ENCODE data around the gene C1orf198. TPM values are rescaled to one million over a fixed set of nuclear protein-coding genes. Genes with fewer than 3 reads are reported as not detected.

The C1orf198 gene
- total RNA-seq, 1 donor from 2014 or later = 22.2 TPM

DNA sequence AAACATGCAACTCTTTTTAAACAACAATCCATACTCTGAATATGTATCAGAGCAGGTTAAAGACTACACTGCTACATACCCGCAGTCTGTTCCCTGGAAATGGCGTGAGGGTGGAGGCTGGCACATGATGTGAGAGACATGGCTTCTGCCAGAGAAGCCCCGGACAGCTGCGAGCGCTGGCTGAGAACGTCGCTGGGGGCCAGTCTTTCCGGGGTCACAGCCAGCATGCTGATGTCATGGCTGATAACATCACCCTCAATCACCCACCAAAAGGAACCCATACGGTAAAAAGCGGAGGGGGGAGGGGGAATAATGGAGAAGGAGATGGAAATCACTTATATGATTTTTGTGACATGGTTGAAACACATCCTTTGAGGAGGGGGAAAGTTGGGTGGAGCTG, 29.1 kb downstream of the C1orf198 start:
- Mint-ChIP-seq H3K27me3 (ENCODE audit: unreplicated experiment) (peaks cover 4% of the 10 kb centered on the region), H3K27ac (ENCODE audit: unreplicated experiment) (no peak overlapping the region), H3K4me1 (ENCODE audit: unreplicated experiment) (no peaks in the 10 kb centered on the region), H3K4me3 (ENCODE audit: unreplicated experiment) (no peak overlapping the region), H3K36me3 (ENCODE audit: low read depth, unreplicated experiment) (peaks cover 15% of the 10 kb centered on the region), H3K9me3 (ENCODE audit: unreplicated experiment) (no peaks in the 10 kb centered on the region)
- no peak for DNase-seq (ENCODE audit: low spot score)
- TF ChIP-seq, protein P1, sequence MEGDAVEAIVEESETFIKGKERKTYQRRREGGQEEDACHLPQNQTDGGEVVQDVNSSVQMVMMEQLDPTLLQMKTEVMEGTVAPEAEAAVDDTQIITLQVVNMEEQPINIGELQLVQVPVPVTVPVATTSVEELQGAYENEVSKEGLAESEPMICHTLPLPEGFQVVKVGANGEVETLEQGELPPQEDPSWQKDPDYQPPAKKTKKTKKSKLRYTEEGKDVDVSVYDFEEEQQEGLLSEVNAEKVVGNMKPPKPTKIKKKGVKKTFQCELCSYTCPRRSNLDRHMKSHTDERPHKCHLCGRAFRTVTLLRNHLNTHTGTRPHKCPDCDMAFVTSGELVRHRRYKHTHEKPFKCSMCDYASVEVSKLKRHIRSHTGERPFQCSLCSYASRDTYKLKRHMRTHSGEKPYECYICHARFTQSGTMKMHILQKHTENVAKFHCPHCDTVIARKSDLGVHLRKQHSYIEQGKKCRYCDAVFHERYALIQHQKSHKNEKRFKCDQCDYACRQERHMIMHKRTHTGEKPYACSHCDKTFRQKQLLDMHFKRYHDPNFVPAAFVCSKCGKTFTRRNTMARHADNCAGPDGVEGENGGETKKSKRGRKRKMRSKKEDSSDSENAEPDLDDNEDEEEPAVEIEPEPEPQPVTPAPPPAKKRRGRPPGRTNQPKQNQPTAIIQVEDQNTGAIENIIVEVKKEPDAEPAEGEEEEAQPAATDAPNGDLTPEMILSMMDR (IDR thresholded peaks at IDR 0.05; ENCODE audit: unreplicated experiment) = no peak

DNA sequence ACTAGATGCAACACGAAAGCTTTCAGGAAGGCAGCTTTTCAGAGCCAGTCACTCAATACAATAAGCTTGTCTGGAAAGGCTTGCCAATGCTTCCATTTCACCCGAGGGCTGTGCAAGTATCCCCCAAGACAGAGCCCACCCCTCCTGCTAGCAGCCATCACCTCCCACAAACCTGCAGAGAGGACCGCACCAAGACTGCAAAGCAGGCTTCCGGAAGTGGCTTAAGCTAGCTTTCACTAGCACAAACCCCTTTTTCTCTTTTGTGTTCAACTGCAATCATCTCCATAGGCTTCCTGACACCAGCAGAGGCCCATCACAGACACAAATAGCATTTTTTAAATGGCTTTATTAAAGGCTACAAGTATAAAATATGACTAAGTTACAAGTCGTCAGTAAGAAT, 31.5 kb downstream of the C1orf198 start:
- Mint-ChIP-seq H3K9me3 (ENCODE audit: unreplicated experiment) (no peaks in the 10 kb centered on the region), H3K4me3 (ENCODE audit: unreplicated experiment) (no peak overlapping the region), H3K36me3 (ENCODE audit: low read depth, unreplicated experiment) (peaks cover 8% of the 10 kb centered on the region), H3K4me1 (ENCODE audit: unreplicated experiment) (no peaks in the 10 kb centered on the region), H3K27ac (ENCODE audit: unreplicated experiment) (no peak overlapping the region), H3K27me3 (ENCODE audit: unreplicated experiment) (no peaks in the 10 kb centered on the region)
- TF ChIP-seq, protein P1 (IDR thresholded peaks at IDR 0.05; ENCODE audit: unreplicated experiment) = no peak
- no peak for DNase-seq (ENCODE audit: low spot score)

DNA sequence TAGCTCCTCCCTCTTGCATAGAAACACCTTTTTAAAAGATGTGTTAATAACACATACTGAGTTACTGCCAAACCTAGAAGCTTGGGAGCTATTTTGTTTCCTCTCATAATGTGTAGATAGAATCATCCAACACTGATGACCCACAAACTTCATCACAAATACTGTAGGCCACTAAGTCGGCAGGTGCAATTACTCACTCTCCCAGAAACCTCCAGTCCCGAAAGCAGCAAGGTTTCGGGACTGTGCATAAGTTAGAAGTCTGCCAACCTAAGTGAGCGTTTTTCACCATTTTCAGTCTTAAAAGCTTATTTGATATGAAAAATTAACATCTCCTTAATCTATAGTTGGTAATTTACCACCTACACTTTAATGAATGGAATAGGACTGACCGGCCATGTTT, 32.0 kb downstream of the C1orf198 start:
- TF ChIP-seq, protein P1 (IDR thresholded peaks at IDR 0.05; ENCODE audit: unreplicated experiment) = no peak
- H3K4me1 Mint-ChIP-seq (ENCODE audit: unreplicated experiment) = no peaks in the 10 kb centered on the region

DNA sequence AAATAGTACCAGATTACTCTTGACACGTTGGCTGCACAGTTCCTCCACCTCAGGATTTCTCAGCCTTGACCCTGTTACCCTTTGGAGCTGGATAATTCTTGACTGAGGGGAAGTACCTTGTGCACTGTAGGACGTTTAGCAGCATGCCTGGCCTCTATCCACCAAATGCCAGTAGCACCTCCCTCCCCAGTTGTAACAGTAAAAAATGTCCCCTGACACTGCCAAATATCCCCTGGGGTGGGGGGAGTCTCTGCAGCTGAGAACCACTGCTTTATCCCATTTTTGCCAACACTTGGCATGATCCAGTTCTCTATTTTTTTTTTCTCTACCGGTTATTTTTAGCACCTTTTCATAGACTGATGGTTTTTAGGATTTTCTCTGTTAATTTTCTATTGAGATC, 34.0 kb downstream of the C1orf198 start:
- H3K27me3 Mint-ChIP-seq (ENCODE audit: unreplicated experiment) = no peaks in the 10 kb centered on the region
- no peaks in the 10 kb centered on the region for H3K9me3 Mint-ChIP-seq (ENCODE audit: unreplicated experiment)
- H3K4me3 Mint-ChIP-seq (ENCODE audit: unreplicated experiment) = no peak overlapping the region
- H3K36me3 Mint-ChIP-seq (ENCODE audit: low read depth, unreplicated experiment) = peaks cover 4% of the 10 kb centered on the region
- TF ChIP-seq, protein P1 (IDR thresholded peaks at IDR 0.05; ENCODE audit: unreplicated experiment) = no peak
- no peak overlapping the region for H3K27ac Mint-ChIP-seq (ENCODE audit: unreplicated experiment)
- DNase-seq (ENCODE audit: low spot score) = no peak
- no peaks in the 10 kb centered on the region for H3K4me1 Mint-ChIP-seq (ENCODE audit: unreplicated experiment)

More for the DNA sequence above, 32.0 kb downstream of the C1orf198 start:
- H3K27ac Mint-ChIP-seq (ENCODE audit: unreplicated experiment) = no peak overlapping the region
- no peaks in the 10 kb centered on the region for H3K9me3 Mint-ChIP-seq (ENCODE audit: unreplicated experiment)
- H3K27me3 Mint-ChIP-seq (ENCODE audit: unreplicated experiment) = no peaks in the 10 kb centered on the region
- H3K4me3 Mint-ChIP-seq (ENCODE audit: unreplicated experiment) = no peak overlapping the region
- H3K36me3 Mint-ChIP-seq (ENCODE audit: low read depth, unreplicated experiment) = peaks cover 7% of the 10 kb centered on the region
- no peak for DNase-seq (ENCODE audit: low spot score)

DNA sequence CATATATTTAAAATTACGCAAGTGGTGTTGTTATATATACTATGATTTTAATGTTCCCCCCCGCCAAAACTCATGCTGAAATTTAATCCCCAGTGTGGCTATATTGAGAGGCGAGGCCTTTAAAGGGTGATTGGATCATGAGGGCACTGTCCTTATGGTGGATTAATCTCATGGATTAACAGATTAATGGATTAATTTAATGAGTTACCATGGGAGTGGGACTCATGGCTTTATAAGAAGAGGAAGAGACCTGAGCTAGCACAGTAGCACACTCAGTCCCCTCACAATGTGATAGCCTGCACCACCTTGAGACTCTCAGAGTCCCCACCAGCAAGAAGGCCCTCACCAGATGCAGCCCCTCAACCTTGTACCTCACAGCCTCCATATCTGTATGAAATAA, 34.8 kb downstream of the C1orf198 start:
- no peaks in the 10 kb centered on the region for H3K4me1 Mint-ChIP-seq (ENCODE audit: unreplicated experiment)
- H3K27me3 Mint-ChIP-seq (ENCODE audit: unreplicated experiment) = no peaks in the 10 kb centered on the region
- H3K9me3 Mint-ChIP-seq (ENCODE audit: unreplicated experiment) = no peaks in the 10 kb centered on the region
- no peak overlapping the region for H3K27ac Mint-ChIP-seq (ENCODE audit: unreplicated experiment)
- TF ChIP-seq, protein P1 (IDR thresholded peaks at IDR 0.05; ENCODE audit: unreplicated experiment) = no peak
- no peak overlapping the region for H3K4me3 Mint-ChIP-seq (ENCODE audit: unreplicated experiment)
- DNase-seq (ENCODE audit: low spot score) = no peak
- peaks cover 4% of the 10 kb centered on the region for H3K36me3 Mint-ChIP-seq (ENCODE audit: low read depth, unreplicated experiment)
